Keratinocyte (primary cell): ENCODE results near the gene C1orf52. TPM values are rescaled to one million over a fixed set of nuclear protein-coding genes. Genes with fewer than 3 reads are reported as not detected.

ENCODE experiments used
- DNase-seq: peaks from one replicate; pipeline ENCODE4 v3.0.0-alpha.2; 2011; ENCODE audit warnings: low read depth, missing footprints, low spot score
- FAIRE-seq: peaks from 2 replicates; lab custom pipeline; 2011; peaks lifted over from hg19 to GRCh38; lab: Jason Lieb, UNC
- H2AFZ ChIP-seq: 2 replicates; pipeline ENCODE4 v1.6.0; 2012; ENCODE audit warnings: low read length, control low read depth, inconsistent platforms; ENCODE audit not compliant: control insufficient read depth
- H3K27ac ChIP-seq: 2 replicates; pipeline ENCODE4 v1.5.1; 2011; ENCODE audit warnings: low read length; ENCODE audit not compliant: control insufficient read depth, insufficient read depth
- H3K27me3 ChIP-seq: 3 replicates; pipeline ENCODE4 v1.6.0; 2011; ENCODE audit warnings: low read length; ENCODE audit not compliant: control insufficient read depth, insufficient read depth; ENCODE audit errors: extremely low read depth
- H3K36me3 ChIP-seq, 2 experiments: 2 replicates in 1 of 2; 3 replicates in 1 of 2; pipeline ENCODE4 v1.5.1; 2011; ENCODE audit warnings: low read length in 2 of 2, mild to moderate bottlenecking in 1 of 2; ENCODE audit not compliant: control insufficient read depth in 2 of 2, insufficient read depth in 2 of 2; ENCODE audit errors: extremely low read depth in 1 of 2
- H3K4me1 ChIP-seq: 3 replicates; pipeline ENCODE4 v1.5.1; 2011; ENCODE audit warnings: low read length; ENCODE audit not compliant: control insufficient read depth, insufficient read depth; ENCODE audit errors: extremely low read depth
- H3K4me2 ChIP-seq: 3 replicates; pipeline ENCODE4 v1.6.0; 2011; ENCODE audit warnings: low read depth, low read length; ENCODE audit not compliant: control insufficient read depth, insufficient read depth; ENCODE audit errors: extremely low read depth
- H3K4me3 ChIP-seq, 3 experiments: fragments of 200-600 bp in 1 of 3; sonication (generic) in 1 of 3; 2 replicates in 2 of 3; 3 replicates in 1 of 3; pipeline ENCODE4 v1.5.1; 2011 to 2016; ENCODE audit warnings: low read length in 3 of 3, mild to moderate bottlenecking in 3 of 3, control low read depth in 2 of 3, inconsistent platforms in 1 of 3, low read depth in 1 of 3, mixed read lengths in 1 of 3, mixed run types in 1 of 3, moderate library complexity in 1 of 3; ENCODE audit not compliant: control insufficient read depth in 2 of 3, insufficient read depth in 2 of 3; ENCODE audit errors: extremely low read depth in 1 of 3
- H3K79me2 ChIP-seq: 2 replicates; pipeline ENCODE4 v1.6.0; 2012; ENCODE audit warnings: low read length; ENCODE audit not compliant: control insufficient read depth, insufficient read depth
- H3K9ac ChIP-seq: 3 replicates; pipeline ENCODE4 v1.6.0; 2011; ENCODE audit warnings: low read length; ENCODE audit not compliant: control insufficient read depth, insufficient read depth; ENCODE audit errors: extremely low read depth
- H3K9me1 ChIP-seq: 3 replicates; pipeline ENCODE4 v1.6.0; 2011; ENCODE audit warnings: low read length; ENCODE audit not compliant: control insufficient read depth, insufficient read depth; ENCODE audit errors: extremely low read depth
- H3K9me3 ChIP-seq: 2 replicates; pipeline ENCODE4 v1.5.1; 2012; ENCODE audit warnings: low read depth, low read length; ENCODE audit not compliant: control insufficient read depth
- H4K20me1 ChIP-seq: 3 replicates; pipeline ENCODE4 v1.6.0; 2011; ENCODE audit warnings: low read length; ENCODE audit not compliant: control insufficient read depth, insufficient read depth; ENCODE audit errors: extremely low read depth
- EZH2 ChIP-seq: IDR thresholded peaks from one replicate; pipeline ENCODE4 v1.6.1; 2012; ENCODE audit warnings: inconsistent platforms, mild to moderate bottlenecking, low read length, moderate library complexity
- dilution Hi-C: fragments of 300-500 bp; cut with MboI; formaldehyde crosslinking; loops from one replicate; pipeline ENCODE4 v1.7.0; 2020; ENCODE audit warnings: low sequenced_read_pairs; ENCODE audit not compliant: extremely low pct_ligation_motif_present
- polyA plus RNA-seq, 5 experiments: library from polyadenylated mRNA; depleted of rRNA in 3 of 5; stranded (reverse) in 3 of 5; stranded (forward) in 1 of 5; unstranded in 1 of 5; fragments of >200 nt; gene quantifications; 1 replicate in 1 of 5; 2 replicates in 3 of 5; 3 replicates in 1 of 5; pipeline versions ENCODE4 v1.2.1 to v1.2.3, GENCODE V29; 2011 to 2012; ENCODE audit warnings: missing spikeins in 2 of 5, low read depth in 1 of 5, low replicate concordance in 1 of 5
- TF ChIP-seq, protein P1 (sequence below), 3 experiments: IDR thresholded peaks in 1 of 3; conservative IDR thresholded peaks in 1 of 3; optimal IDR thresholded peaks in 1 of 3; 2 replicates in 2 of 3; 3 replicates in 1 of 3; pipeline versions ENCODE3 to v1.5.1; 2011; ENCODE audit warnings: low read length in 3 of 3, mild to moderate bottlenecking in 3 of 3, moderate library complexity in 2 of 3, control low read depth in 1 of 3, inconsistent platforms in 1 of 3; ENCODE audit not compliant: insufficient read depth in 2 of 3; ENCODE audit errors: extremely low read depth in 1 of 3

The C1orf52 gene
- polyA plus RNA-seq, 1 donor (not counting 4 experiments of a cell fraction or from before 2014, with no cell fraction given) = 27.3 TPM

DNA sequence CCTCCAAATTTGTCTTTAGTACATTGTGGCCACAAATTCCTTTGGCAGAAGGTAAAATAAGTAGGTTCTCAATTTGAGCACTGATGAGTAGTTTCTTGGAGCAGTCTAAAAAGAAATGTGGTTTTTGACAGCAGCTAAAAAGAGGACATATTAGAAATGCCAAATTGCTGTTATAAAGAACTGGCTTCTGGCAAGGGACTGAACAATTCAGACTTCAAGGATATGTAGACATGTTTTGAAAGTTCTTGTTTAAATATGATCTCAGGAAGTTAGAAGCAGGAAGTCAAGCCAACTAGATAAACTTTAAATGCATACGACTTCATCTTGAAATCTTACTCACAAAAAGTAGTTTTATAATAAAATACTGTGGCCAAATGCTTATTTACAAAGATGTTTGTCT is 18.8 kb downstream of the C1orf52 start:
- DNase-seq (no peak), FAIRE-seq (no peak)
- Histone ChIP-seq H3K27me3 (no peaks in the 10 kb centered on the region), H3K36me3 (no peaks in the 10 kb centered on the region), H3K27ac (no peak overlapping the region), H4K20me1 (no peaks in the 10 kb centered on the region), H3K4me1 (peaks cover 16% of the 10 kb centered on the region), H3K79me2 (no peaks in the 10 kb centered on the region), H3K4me2 (no peak overlapping the region), H3K9ac (no peak overlapping the region), H3K9me3 (no peaks in the 10 kb centered on the region), H2AFZ (peak overlapping the region; percentile 45), H3K9me1 (no peaks in the 10 kb centered on the region), H3K4me3 (no peak overlapping the region)
- dilution Hi-C loops = no loop called here
- TF ChIP-seq EZH2 = no peak
- TF ChIP-seq, protein P1, sequence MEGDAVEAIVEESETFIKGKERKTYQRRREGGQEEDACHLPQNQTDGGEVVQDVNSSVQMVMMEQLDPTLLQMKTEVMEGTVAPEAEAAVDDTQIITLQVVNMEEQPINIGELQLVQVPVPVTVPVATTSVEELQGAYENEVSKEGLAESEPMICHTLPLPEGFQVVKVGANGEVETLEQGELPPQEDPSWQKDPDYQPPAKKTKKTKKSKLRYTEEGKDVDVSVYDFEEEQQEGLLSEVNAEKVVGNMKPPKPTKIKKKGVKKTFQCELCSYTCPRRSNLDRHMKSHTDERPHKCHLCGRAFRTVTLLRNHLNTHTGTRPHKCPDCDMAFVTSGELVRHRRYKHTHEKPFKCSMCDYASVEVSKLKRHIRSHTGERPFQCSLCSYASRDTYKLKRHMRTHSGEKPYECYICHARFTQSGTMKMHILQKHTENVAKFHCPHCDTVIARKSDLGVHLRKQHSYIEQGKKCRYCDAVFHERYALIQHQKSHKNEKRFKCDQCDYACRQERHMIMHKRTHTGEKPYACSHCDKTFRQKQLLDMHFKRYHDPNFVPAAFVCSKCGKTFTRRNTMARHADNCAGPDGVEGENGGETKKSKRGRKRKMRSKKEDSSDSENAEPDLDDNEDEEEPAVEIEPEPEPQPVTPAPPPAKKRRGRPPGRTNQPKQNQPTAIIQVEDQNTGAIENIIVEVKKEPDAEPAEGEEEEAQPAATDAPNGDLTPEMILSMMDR (optimal IDR thresholded peaks at IDR 0.05 in 1 of 3, IDR thresholded peaks at IDR 0.05 in 1 of 3, conservative IDR thresholded peaks at IDR 0.05 in 1 of 3; ENCODE audit: extremely low read depth in 1 of 3, insufficient read depth in 2 of 3, low read length in 3 of 3) = no peak

DNA sequence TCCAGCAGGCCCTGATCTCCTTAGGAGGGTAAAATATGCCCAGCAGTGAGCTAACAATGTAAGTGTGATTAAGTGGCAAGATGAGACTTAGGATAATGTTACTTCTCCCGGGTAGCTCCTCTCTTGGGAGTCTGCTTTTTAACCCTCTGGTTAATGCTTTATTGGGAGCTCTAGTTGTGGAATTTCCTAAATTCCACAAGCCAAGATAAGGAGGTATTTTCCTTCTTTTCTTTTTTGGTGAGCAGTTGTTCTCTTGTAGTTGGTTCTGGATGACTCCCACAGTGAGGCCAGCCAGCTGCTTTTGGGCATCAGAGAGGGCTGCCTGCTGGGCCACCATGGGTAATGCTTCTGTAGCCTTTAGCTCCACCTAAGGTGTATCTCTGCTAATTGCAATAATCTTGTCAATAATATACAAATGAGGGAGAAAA is 19.3 kb downstream of the C1orf52 start:
- H3K9me3 ChIP-seq = no peaks in the 10 kb centered on the region
- no peaks in the 10 kb centered on the region for H3K79me2 ChIP-seq
- FAIRE-seq (peak; percentile 13), DNase-seq (no peak)
- no peaks in the 10 kb centered on the region for H3K27me3 ChIP-seq
- no peak overlapping the region for H3K4me3 ChIP-seq
- no peak overlapping the region for H3K4me2 ChIP-seq
- H3K36me3 ChIP-seq = no peaks in the 10 kb centered on the region
- dilution Hi-C loops = no loop called here
- H3K9me1 ChIP-seq = no peaks in the 10 kb centered on the region
- no peak overlapping the region for H2AFZ ChIP-seq
- H4K20me1 ChIP-seq = no peaks in the 10 kb centered on the region
- no peak overlapping the region for H3K27ac ChIP-seq
- TF ChIP-seq, protein P1 (optimal IDR thresholded peaks at IDR 0.05 in 1 of 3, IDR thresholded peaks at IDR 0.05 in 1 of 3, conservative IDR thresholded peaks at IDR 0.05 in 1 of 3; ENCODE audit: extremely low read depth in 1 of 3, insufficient read depth in 2 of 3, low read length in 3 of 3) = peak; percentile 45 to 64 (median 51)
- no peak for TF ChIP-seq EZH2
- H3K9ac ChIP-seq = no peak overlapping the region
- peaks cover 11% of the 10 kb centered on the region for H3K4me1 ChIP-seq
